Measurements from ENCODE around the gene DNAJC24.

DNA sequence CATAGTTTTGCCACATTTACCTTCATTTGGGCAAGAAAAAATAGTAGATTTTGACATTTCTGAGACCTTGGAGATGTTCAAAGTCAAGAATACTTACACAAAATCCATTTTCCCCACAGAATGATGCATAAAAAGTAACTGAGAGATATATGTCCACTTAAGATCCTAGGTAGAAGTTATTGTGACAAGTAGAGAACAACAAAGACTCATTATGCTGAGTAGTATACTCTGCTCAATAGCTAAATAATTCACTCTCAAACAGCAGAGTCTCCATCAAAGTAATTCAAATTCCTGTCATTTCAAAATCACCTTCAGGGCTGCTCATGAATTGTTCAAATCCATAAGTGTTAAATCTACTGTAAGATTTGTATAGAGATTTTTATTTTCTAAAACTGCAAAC, 104.4 kb downstream of the DNAJC24 start:
- TF ChIP-seq POLR2A (IDR thresholded peaks at IDR 0.05; ENCODE audit: low read depth, low read length) (no peak), TAF1 (IDR thresholded peaks at IDR 0.05; ENCODE audit: low read depth, low read length) (no peak)

Data from GM12891 (cell line).